ENCODE results near the gene EFCAB7. TPM values are rescaled to one million over a fixed set of nuclear protein-coding genes. Genes with fewer than 3 reads are reported as not detected.
A peak's percentile ranks its signal among the peaks of the same experiment; 100 is the strongest.

EFCAB7 gene
- total and polyA plus RNA-seq, 2 donors (not counting 3 experiments of a cell fraction or from before 2014, with no cell fraction given), result 1.4 to 7.1 TPM

DNA sequence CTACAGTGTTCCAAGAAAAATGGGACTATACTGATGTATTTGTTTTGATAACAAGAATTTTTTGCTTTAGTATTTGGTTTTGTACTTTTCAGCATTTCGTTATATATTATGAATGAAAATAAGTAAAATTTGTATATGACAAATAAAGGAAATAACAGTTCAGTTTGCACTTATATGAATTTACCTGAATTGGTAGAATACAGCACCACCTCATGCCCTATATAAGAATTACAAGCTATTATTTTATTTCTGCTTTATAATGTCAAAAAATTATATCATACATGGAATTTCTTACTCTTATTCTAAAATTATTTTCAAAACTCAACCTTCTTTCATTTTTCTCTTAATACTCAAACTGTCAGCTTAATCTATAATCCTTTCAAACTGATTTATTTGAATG lies 14.6 kb downstream of the EFCAB7 start:
- intact Hi-C loops (cut with micrococcal nuclease), result loop anchor here (1.0 to 5.0 kb wide), 5 partner anchors 211 to 696 kb away; no protein-coding TSS in a partner anchor
- Histone ChIP-seq H3K9me3 (replicated peaks; ENCODE audit: control insufficient read depth, insufficient read depth, low read length) (no peaks in the 10 kb centered on the region), H3K4me2 (ENCODE audit: insufficient read depth, low read length) (no peak overlapping the region), H2AFZ (ENCODE audit: low read depth, low read length) (no peak overlapping the region), H3K36me3 (ENCODE audit: control insufficient read depth in 2 of 2, extremely low read depth in 1 of 2, insufficient read depth in 2 of 2, low read length in 2 of 2) (no peaks in the 10 kb centered on the region), H4K20me1 (replicated peaks; ENCODE audit: control insufficient read depth, extremely low read depth, insufficient read depth, low read length) (no peaks in the 10 kb centered on the region), H3K9ac (replicated peaks; ENCODE audit: extremely low read depth, insufficient read depth, low read length) (no peak overlapping the region), H3K4me3 (replicated peaks in 1 of 3; ENCODE audit: insufficient read depth in 1 of 3, low read depth in 1 of 3, low read length in 3 of 3) (no peak overlapping the region), H3K27ac (ENCODE audit: insufficient read depth, low read depth, low read length) (no peak overlapping the region), H3K79me2 (ENCODE audit: control insufficient read depth, insufficient read depth, low read length) (no peaks in the 10 kb centered on the region), H3K27me3 (ENCODE audit: control insufficient read depth in 2 of 2, insufficient read depth in 2 of 2, low read length in 2 of 2) (no peaks in the 10 kb centered on the region), H3K9me1 (replicated peaks; ENCODE audit: control insufficient read depth, extremely low read depth, insufficient read depth, low read length) (no peaks in the 10 kb centered on the region), H3K4me1 (ENCODE audit: control insufficient read depth, extremely low read depth, insufficient read depth, low read length) (no peaks in the 10 kb centered on the region)
- no TSS peak for BruUV-seq (replicated peaks)
- ChIA-PET CTCF (interaction anchor here (0.6 to 4.9 kb wide), 46 partner anchors 10 to 708 kb away, joined by 3 to 54 read pairs (median 5); partner anchors contain the start of genes EFCAB7 and ITGB3BP), POLR2A (no interaction called here)
- TF ChIP-seq FOS (IDR thresholded peaks at IDR 0.05; ENCODE audit: borderline replicate concordance, insufficient read depth, low read length) (no peak), CTCF (IDR thresholded peaks at IDR 0.05; ENCODE audit: extremely low read depth in 1 of 2, insufficient read depth in 1 of 2, low read depth in 1 of 2, low read length in 2 of 2) (peak; percentile 12 to 20), GATA2 (IDR thresholded peaks at IDR 0.05; ENCODE audit: insufficient read depth, insufficient read length, low read depth, low read length) (no peak)
- dilution Hi-C loops (cut with MboI; ENCODE audit: extremely low pct_ligation_motif_present, low sequenced_read_pairs), result no loop called here
- FAIRE-seq (peak; percentile 26), DNase-seq (ENCODE audit: low read depth, low spot score) (peak; percentile 24)

GRCh38 chr1:63545780-63546179 lies 22.5 kb downstream of the EFCAB7 start:
- ChIA-PET POLR2A (no interaction called here), CTCF (no interaction called here)
- FAIRE-seq (no peak), DNase-seq (ENCODE audit: low read depth, low spot score) (no peak)
- Histone ChIP-seq H3K27ac (ENCODE audit: insufficient read depth, low read depth, low read length) (no peak overlapping the region), H4K20me1 (replicated peaks; ENCODE audit: control insufficient read depth, extremely low read depth, insufficient read depth, low read length) (no peaks in the 10 kb centered on the region), H3K27me3 (ENCODE audit: control insufficient read depth in 2 of 2, insufficient read depth in 2 of 2, low read length in 2 of 2) (no peaks in the 10 kb centered on the region), H3K36me3 (ENCODE audit: control insufficient read depth in 2 of 2, extremely low read depth in 1 of 2, insufficient read depth in 2 of 2, low read length in 2 of 2) (no peaks in the 10 kb centered on the region), H3K9me1 (replicated peaks; ENCODE audit: control insufficient read depth, extremely low read depth, insufficient read depth, low read length) (no peaks in the 10 kb centered on the region), H2AFZ (ENCODE audit: low read depth, low read length) (no peak overlapping the region), H3K4me2 (ENCODE audit: insufficient read depth, low read length) (no peak overlapping the region), H3K4me3 (replicated peaks in 1 of 3; ENCODE audit: insufficient read depth in 1 of 3, low read depth in 1 of 3, low read length in 3 of 3) (no peak overlapping the region), H3K4me1 (ENCODE audit: control insufficient read depth, extremely low read depth, insufficient read depth, low read length) (no peaks in the 10 kb centered on the region), H3K9me3 (replicated peaks; ENCODE audit: control insufficient read depth, insufficient read depth, low read length) (no peaks in the 10 kb centered on the region), H3K9ac (replicated peaks; ENCODE audit: extremely low read depth, insufficient read depth, low read length) (no peak overlapping the region), H3K79me2 (ENCODE audit: control insufficient read depth, insufficient read depth, low read length) (no peaks in the 10 kb centered on the region)
- no peak for TF ChIP-seq MAX (IDR thresholded peaks at IDR 0.05; ENCODE audit: insufficient read depth, insufficient read length)
- TF ChIP-seq EZH2 (IDR thresholded peaks at IDR 0.05; ENCODE audit: borderline replicate concordance, low read depth, low read length, severe bottlenecking), result no peak
- no peak for TF ChIP-seq FOS (IDR thresholded peaks at IDR 0.05; ENCODE audit: borderline replicate concordance, insufficient read depth, low read length)
- TF ChIP-seq POLR2AphosphoS5 (IDR thresholded peaks at IDR 0.05; ENCODE audit: insufficient read depth, low read depth, low read length), result no peak
- no peak for TF ChIP-seq GATA2 (IDR thresholded peaks at IDR 0.05; ENCODE audit: insufficient read depth, insufficient read length, low read depth, low read length)
- no peak for TF ChIP-seq POLR2A (IDR thresholded peaks at IDR 0.05; ENCODE audit: low read depth, low read length)
- BruUV-seq (replicated peaks), result no TSS peak
- intact Hi-C loops (cut with micrococcal nuclease), result no loop called here
- dilution Hi-C loops (cut with MboI; ENCODE audit: extremely low pct_ligation_motif_present, low sequenced_read_pairs), result no loop called here

Measured in endothelial cell of umbilical vein (primary cell).